Activated T-cell treated with anti-CD3 and anti-CD28 coated beads for 24 hours (primary cell): ENCODE measurements around the gene TBC1D22A.

Source experiments
- DNase-seq: peaks from one replicate; pipeline ENCODE4 v3.0.0-alpha.2; 2020; ENCODE audit warnings: low read depth

Gene TBC1D22A

GRCh38 chr22:46835693-46836092 is 73.2 kb downstream of the TBC1D22A start:
- no peak for DNase-seq

GRCh38 chr22:46841522-46841921 is 79.1 kb downstream of the TBC1D22A start:
- no peak for DNase-seq

- no peak for DNase-seq
These were observed 80.2 kb downstream of the TBC1D22A start for GRCh38 chr22:46842606-46843005.

GRCh38 chr22:46843821-46844255 is 81.4 kb downstream of the TBC1D22A start:
- DNase-seq, result no peak

GRCh38 chr22:46844606-46845210 is 82.3 kb downstream of the TBC1D22A start:
- DNase-seq, result no peak

GRCh38 chr22:46845296-46846149 is 83.1 kb downstream of the TBC1D22A start:
- no peak for DNase-seq

- peak; percentile 3 for DNase-seq
These were observed 83.8 kb downstream of the TBC1D22A start for GRCh38 chr22:46846150-46846831.

GRCh38 chr22:46846832-46847355 is 84.4 kb downstream of the TBC1D22A start:
- DNase-seq, result no peak

GRCh38 chr22:46848197-46848596 is 85.7 kb downstream of the TBC1D22A start:
- no peak for DNase-seq

GRCh38 chr22:46849101-46849500 is 86.7 kb downstream of the TBC1D22A start:
- DNase-seq, result no peak

GRCh38 chr22:46849951-46850350 is 87.5 kb downstream of the TBC1D22A start:
- no peak for DNase-seq

- no peak for DNase-seq
These were observed 88.9 kb downstream of the TBC1D22A start for GRCh38 chr22:46851311-46851710.

GRCh38 chr22:46851941-46852340 is 89.5 kb downstream of the TBC1D22A start:
- no peak for DNase-seq

GRCh38 chr22:46852771-46853170 is 90.3 kb downstream of the TBC1D22A start:
- DNase-seq, result no peak

- no peak for DNase-seq
These were observed 90.7 kb downstream of the TBC1D22A start for GRCh38 chr22:46853191-46853590.

GRCh38 chr22:46854125-46854870 is 91.8 kb downstream of the TBC1D22A start:
- DNase-seq, result no peak

- DNase-seq, result no peak
These were observed 93.2 kb downstream of the TBC1D22A start for GRCh38 chr22:46855681-46856080.

- DNase-seq, result no peak
These were observed 94.2 kb downstream of the TBC1D22A start for GRCh38 chr22:46856661-46857060.

- no peak for DNase-seq
These were observed 94.9 kb downstream of the TBC1D22A start for GRCh38 chr22:46857142-46857884.

GRCh38 chr22:46857885-46858143 is 95.4 kb downstream of the TBC1D22A start:
- no peak for DNase-seq

- DNase-seq, result no peak
These were observed 95.8 kb downstream of the TBC1D22A start for GRCh38 chr22:46858181-46858771.
